CD14-positive monocyte (primary cell): ENCODE measurements around the gene KCNH1. TPM values are rescaled to one million over a fixed set of nuclear protein-coding genes. Genes with fewer than 3 reads are reported as not detected.

Experiments used
- DNase-seq, 3 donors: peaks; one replicate each; pipeline ENCODE4 v3.0.0-alpha.2; 2011 to 2022
- H2AFZ ChIP-seq: 2 replicates; pipeline ENCODE4 v1.6.0; 2012; ENCODE audit warnings: mild to moderate bottlenecking, low read depth, low read length, inconsistent platforms; ENCODE audit not compliant: insufficient read depth, poor library complexity, severe bottlenecking
- H3K27ac ChIP-seq, 2 donors: 1 replicate in 1 of 2; 2 replicates in 1 of 2; pipeline ENCODE4 v1.5.1; 2012 to 2013; ENCODE audit warnings: low read length in 2 of 2, control low read depth in 1 of 2, inconsistent platforms in 1 of 2, low read depth in 1 of 2, mild to moderate bottlenecking in 1 of 2
- H3K27me3 ChIP-seq, 2 donors: one replicate each; pipeline versions ENCODE4 v1.6.0 to v1.6.1; 2011 to 2013; ENCODE audit warnings: low read length in 2 of 2; ENCODE audit not compliant: control insufficient read depth in 2 of 2, insufficient read depth in 2 of 2
- H3K36me3 ChIP-seq, 2 donors: replicated peaks in 1 of 2; 1 replicate in 1 of 2; 2 replicates in 1 of 2; pipeline versions ENCODE4 v1.5.1 to v1.6.1; 2012 to 2013; ENCODE audit warnings: low read length in 2 of 2, control low read depth in 1 of 2, inconsistent platforms in 1 of 2, mild to moderate bottlenecking in 1 of 2; ENCODE audit not compliant: insufficient read depth in 2 of 2, control insufficient read depth in 1 of 2
- H3K4me1 ChIP-seq, 2 donors: 1 replicate in 1 of 2; 2 replicates in 1 of 2; pipeline versions ENCODE4 v1.5.1 to v1.6.1; 2012 to 2013; ENCODE audit warnings: low read length in 2 of 2, control low read depth in 1 of 2, inconsistent platforms in 1 of 2, mild to moderate bottlenecking in 1 of 2, moderate library complexity in 1 of 2; ENCODE audit not compliant: insufficient read depth in 2 of 2, control insufficient read depth in 1 of 2
- H3K4me2 ChIP-seq: replicated peaks from 2 replicates; pipeline ENCODE3; 2012; ENCODE audit warnings: low read length, moderate library complexity, mild to moderate bottlenecking; ENCODE audit not compliant: poor library complexity, severe bottlenecking; ENCODE audit errors: extremely low read depth
- H3K4me3 ChIP-seq, 3 experiments: fragments of 200-600 bp in 1 of 3; sonication (generic) in 1 of 3; replicated peaks in 1 of 3; 1 replicate in 2 of 3; 2 replicates in 1 of 3; pipeline ENCODE4 v1.5.1; 2011 to 2013; ENCODE audit warnings: low read length in 3 of 3, mild to moderate bottlenecking in 3 of 3, control low read depth in 2 of 3, low read depth in 2 of 3, inconsistent platforms in 1 of 3, moderate library complexity in 1 of 3
- H3K79me2 ChIP-seq: 2 replicates; pipeline ENCODE4 v1.6.0; 2012; ENCODE audit warnings: mild to moderate bottlenecking, control low read depth, inconsistent platforms, low read length, moderate library complexity; ENCODE audit not compliant: insufficient read depth
- H3K9ac ChIP-seq: 2 replicates; pipeline ENCODE4 v1.6.0; 2017; ENCODE audit warnings: low read length, mild to moderate bottlenecking; ENCODE audit not compliant: insufficient read depth, poor library complexity, severe bottlenecking
- H3K9me3 ChIP-seq, 2 donors: replicated peaks in 1 of 2; 1 replicate in 1 of 2; 2 replicates in 1 of 2; pipeline versions ENCODE4 v1.5.1 to v1.6.1; 2012 to 2013; ENCODE audit warnings: low read length in 2 of 2, control low read depth in 1 of 2; ENCODE audit not compliant: control insufficient read depth in 1 of 2, insufficient read depth in 1 of 2
- H4K20me1 ChIP-seq: 2 replicates; pipeline ENCODE4 v1.6.0; 2012; ENCODE audit warnings: mild to moderate bottlenecking, low read length, control low read depth, moderate library complexity; ENCODE audit not compliant: insufficient read depth
- H3K27ac Mint-ChIP-seq, 7 donors: one replicate each; pipeline ENCODE4 v1.8.0; 2020; ENCODE audit warnings: mild to moderate bottlenecking in 7 of 7, mixed read lengths in 7 of 7, moderate library complexity in 6 of 7, inconsistent platforms in 2 of 7
- H3K27me3 Mint-ChIP-seq, 3 donors: one replicate each; pipeline ENCODE4 v1.8.0; 2021 to 2022; ENCODE audit warnings: low read depth in 3 of 3, mild to moderate bottlenecking in 3 of 3, mixed read lengths in 3 of 3, moderate library complexity in 3 of 3, inconsistent platforms in 1 of 3
- H3K36me3 Mint-ChIP-seq, 2 donors: one replicate each; pipeline ENCODE4 v1.8.0; 2020; ENCODE audit warnings: mixed read lengths in 2 of 2, inconsistent platforms in 1 of 2, mild to moderate bottlenecking in 1 of 2
- H3K4me1 Mint-ChIP-seq: one replicate; pipeline ENCODE4 v1.8.0; 2020; ENCODE audit warnings: mild to moderate bottlenecking, mixed read lengths
- H3K4me3 Mint-ChIP-seq, 2 donors: one replicate each; pipeline ENCODE4 v1.8.0; 2020; ENCODE audit warnings: mild to moderate bottlenecking in 2 of 2, mixed read lengths in 2 of 2, moderate library complexity in 1 of 2
- H3K9me3 Mint-ChIP-seq, 7 donors: one replicate each; pipeline ENCODE4 v1.8.0; 2020 to 2022; ENCODE audit warnings: mixed read lengths in 7 of 7, mild to moderate bottlenecking in 6 of 7, moderate library complexity in 6 of 7, inconsistent platforms in 2 of 7
- CTCF ChIP-seq: fragments of 200-600 bp; IDR thresholded peaks from one replicate; pipeline ENCODE4 v1.8.0; 2022; ENCODE audit warnings: antibody characterized with exemption, mild to moderate bottlenecking
- WGBS: methylation state at CpG from one replicate; pipeline ENCODE4 v1.1.5; 2013; ENCODE audit warnings: missing lambda C conversion rate; ENCODE audit not compliant: insufficient coverage; 5-methylcytosine and 5-hydroxymethylcytosine counted together
- intact Hi-C, 2 donors: fragments of 100-400 bp; cut with micrococcal nuclease; formaldehyde crosslinking; loops; one replicate each; pipeline versions ENCODE4 v1.15.0 to v1.15.1; 2023
- polyA plus RNA-seq, 3 donors: library from polyadenylated mRNA; depleted of rRNA in 1 of 3; unstranded in 2 of 3; stranded (reverse) in 1 of 3; fragments of 300-500 nt in 2 of 3; fragments of >200 nt in 1 of 3; fragmentation: Illumina TruSeq in 2 of 3; gene quantifications; 1 replicate in 2 of 3; 2 replicates in 1 of 3; pipeline ENCODE4 v1.2.3, GENCODE V29; 2012 to 2021

KCNH1 gene
- polyA plus RNA-seq, 3 donors, result not detected

GRCh38 chr1:210654176-210654981 lies 479.6 kb downstream of the KCNH1 start:
- H3K4me1 Mint-ChIP-seq, result no peaks in the 10 kb centered on the region
- H3K79me2 ChIP-seq, result no peaks in the 10 kb centered on the region
- no peaks in the 10 kb centered on the region for H3K27me3 Mint-ChIP-seq
- TF ChIP-seq CTCF, result no peak
- H3K9me3 ChIP-seq, result peaks cover 8 to 26% of the 10 kb centered on the region in 2 donors
- H3K27ac Mint-ChIP-seq, result no peak overlapping the region
- H3K27me3 ChIP-seq, result no peaks in the 10 kb centered on the region
- no peaks in the 10 kb centered on the region for H3K4me1 ChIP-seq
- H3K9me3 Mint-ChIP-seq, result peaks cover 4 to 16% (median 9%) of the 10 kb centered on the region in 7 donors
- H3K36me3 Mint-ChIP-seq, result no peaks in the 10 kb centered on the region
- no peak overlapping the region for H3K4me3 Mint-ChIP-seq
- H4K20me1 ChIP-seq, result no peaks in the 10 kb centered on the region
- no peak for DNase-seq
- intact Hi-C loops, result no loop called here
- no peak overlapping the region for H2AFZ ChIP-seq
- WGBS, result 88% methylated on average over 5 of the region's 7 CpGs
- no peak overlapping the region for H3K27ac ChIP-seq
- H3K4me2 ChIP-seq, result no peak overlapping the region
- no peak overlapping the region for H3K9ac ChIP-seq
- H3K4me3 ChIP-seq, result no peak overlapping the region
- no peaks in the 10 kb centered on the region for H3K36me3 ChIP-seq

GRCh38 chr1:210653771-210654170 lies 480.2 kb downstream of the KCNH1 start:
- 56% methylated on average over 6 of the region's 6 CpGs for WGBS
- intact Hi-C loops, result no loop called here
- Mint-ChIP-seq H3K36me3 (no peaks in the 10 kb centered on the region), H3K4me1 (no peaks in the 10 kb centered on the region), H3K27ac (no peak overlapping the region), H3K27me3 (no peaks in the 10 kb centered on the region), H3K9me3 (peaks cover 4 to 16% (median 9%) of the 10 kb centered on the region in 7 donors), H3K4me3 (no peak overlapping the region)
- Histone ChIP-seq H3K4me2 (no peak overlapping the region), H2AFZ (no peak overlapping the region), H3K79me2 (no peaks in the 10 kb centered on the region), H3K4me3 (no peak overlapping the region), H3K9ac (no peak overlapping the region), H3K36me3 (no peaks in the 10 kb centered on the region), H3K27ac (no peak overlapping the region), H4K20me1 (no peaks in the 10 kb centered on the region), H3K4me1 (no peaks in the 10 kb centered on the region), H3K9me3 (peaks cover 8 to 26% of the 10 kb centered on the region in 2 donors), H3K27me3 (no peaks in the 10 kb centered on the region)
- TF ChIP-seq CTCF, result no peak
- DNase-seq, result peak in 1 of 3 donors; percentile 7
